Smooth muscle cell (in vitro differentiated cells): ENCODE data around the gene TMEM145. TPM values are rescaled to one million over a fixed set of nuclear protein-coding genes. Genes with fewer than 3 reads are reported as not detected.

ENCODE experiments used
- DNase-seq: peaks from one replicate; lab custom pipeline; 2025; ENCODE audit not compliant: unreplicated experiment; lab: John Stamatoyannopoulos, UW
- H2AFZ ChIP-seq: fragments of 200-600 bp; sonication (generic); 2 replicates; pipeline ENCODE4 v1.6.0; 2016; ENCODE audit warnings: antibody characterized with exemption, low read depth, mild to moderate bottlenecking
- H3F3A ChIP-seq: fragments of 200-600 bp; sonication (generic); 2 replicates; pipeline ENCODE4 v1.6.0; 2017; ENCODE audit warnings: antibody characterized with exemption, low read depth
- H3K27ac ChIP-seq: fragments of 200-600 bp; sonication (generic); 2 replicates; pipeline ENCODE4 v1.5.1; 2016; ENCODE audit warnings: low read depth, mild to moderate bottlenecking
- H3K27me3 ChIP-seq: fragments of 200-600 bp; sonication (generic); 2 replicates; pipeline ENCODE4 v1.6.1; 2016; ENCODE audit warnings: low read depth, mild to moderate bottlenecking
- H3K36me3 ChIP-seq: fragments of 200-600 bp; sonication (generic); 2 replicates; pipeline ENCODE4 v1.5.1; 2016; ENCODE audit warnings: low read depth
- H3K4me1 ChIP-seq: fragments of 200-600 bp; sonication (generic); 2 replicates; pipeline ENCODE4 v1.5.1; 2016; ENCODE audit warnings: low read depth
- H3K4me2 ChIP-seq: fragments of 200-600 bp; sonication (generic); 2 replicates; pipeline ENCODE4 v1.6.0; 2016; ENCODE audit warnings: mild to moderate bottlenecking
- H3K4me3 ChIP-seq: fragments of 200-600 bp; sonication (generic); 2 replicates; pipeline ENCODE4 v1.5.1; 2016; ENCODE audit warnings: mild to moderate bottlenecking
- H3K79me2 ChIP-seq: fragments of 200-600 bp; sonication (generic); 2 replicates; pipeline ENCODE4 v1.6.0; 2016; ENCODE audit warnings: low read depth, mild to moderate bottlenecking
- H3K9ac ChIP-seq: fragments of 200-600 bp; sonication (generic); 2 replicates; pipeline ENCODE4 v1.6.0; 2016; ENCODE audit warnings: low read depth
- H3K9me3 ChIP-seq: fragments of 200-600 bp; sonication (generic); replicated peaks from 2 replicates; pipeline ENCODE4 v1.5.1; 2016; ENCODE audit warnings: low read depth
- H4K20me1 ChIP-seq: fragments of 200-600 bp; sonication (generic); 2 replicates; pipeline ENCODE4 v1.6.0; 2016; ENCODE audit warnings: low read depth
- CTCF ChIP-seq: fragments of 200-600 bp; sonication (generic); IDR thresholded peaks from 2 replicates; pipeline ENCODE4 v1.5.1; 2017; ENCODE audit warnings: borderline replicate concordance, mild to moderate bottlenecking, antibody characterized with exemption; ENCODE audit not compliant: insufficient read depth, poor library complexity, severe bottlenecking
- WGBS: methylation state at CpG from one replicate; pipeline ENCODE4 v1.1.7; 2016; ENCODE audit warnings: low lambda C conversion rate; 5-methylcytosine and 5-hydroxymethylcytosine counted together
- microRNA-seq: library from miRNA; unstranded; fragments of <30 nt; microRNA quantifications from one replicate; pipeline ENCODE4, GENCODE V29; 2016; ENCODE audit warnings: borderline number of aligned reads
- polyA plus RNA-seq: library from polyadenylated mRNA; unstranded; fragments of >200 nt; fragmentation: Nextera tagmentation; extraction: Ambion mirVana; gene quantifications from 2 replicates; pipeline ENCODE4 v1.2.1, GENCODE V29; 2016
- small RNA-seq: library from RNA; depleted of rRNA; stranded (forward); fragments of <200 nt; gene quantifications from one replicate; pipeline ENCODE3, GENCODE V24; 2014
- total RNA-seq: library from RNA; depleted of rRNA; stranded (reverse); fragments of >200 nt; gene quantifications from 2 replicates; pipeline ENCODE4 v1.2.3, GENCODE V29; 2014

TMEM145 gene
- total and polyA plus RNA-seq, 2 experiments from 2014 or later, result 0.11 TPM; not detected in 1

GRCh38 chr19:42370068-42370520, 57.0 kb downstream of the TMEM145 start:
- Histone ChIP-seq H4K20me1 (no peaks in the 10 kb centered on the region), H3K9ac (no peak overlapping the region), H3K4me2 (no peak overlapping the region), H3K27ac (no peak overlapping the region), H3K36me3 (no peaks in the 10 kb centered on the region), H3K4me1 (no peaks in the 10 kb centered on the region), H3F3A (no peaks in the 10 kb centered on the region), H3K79me2 (no peaks in the 10 kb centered on the region), H3K4me3 (no peak overlapping the region), H2AFZ (no peak overlapping the region), H3K27me3 (no peaks in the 10 kb centered on the region), H3K9me3 (no peaks in the 10 kb centered on the region)
- no peak for DNase-seq
- 77% methylated on average over 7 of the region's 9 CpGs for WGBS
- TF ChIP-seq CTCF, result no peak

GRCh38 chr19:42370626-42371175, 57.6 kb downstream of the TMEM145 start:
- Histone ChIP-seq H4K20me1 (no peaks in the 10 kb centered on the region), H3K36me3 (no peaks in the 10 kb centered on the region), H3K4me1 (no peaks in the 10 kb centered on the region), H3K27me3 (no peaks in the 10 kb centered on the region), H3K9ac (no peak overlapping the region), H3K79me2 (no peaks in the 10 kb centered on the region), H3K4me2 (no peak overlapping the region), H3K4me3 (no peak overlapping the region), H2AFZ (no peak overlapping the region), H3K9me3 (no peaks in the 10 kb centered on the region), H3F3A (no peaks in the 10 kb centered on the region), H3K27ac (no peak overlapping the region)
- no peak for DNase-seq
- 95% methylated on average over 10 of the region's 12 CpGs for WGBS
- no peak for TF ChIP-seq CTCF

Small RNA genes within 50 kb of the gene (microRNA-seq; reads per million reads assigned to microRNA genes)
- gene MIR8077, result not detected

Small RNA genes within 50 kb of the gene (small RNA-seq; reads per million reads assigned to genes)
- gene MIR8077, result not detected

Other genes with a start within 250 kb of the TMEM145 start
- 0.58 and 2.0 TPM in 2 replicates for gene GRIK5, start 243.1 kb upstream of the TMEM145 start, total RNA-seq
- gene GRIK5, start 243.1 kb upstream of the TMEM145 start, polyA plus RNA-seq, result 0.67 and 1.9 TPM in 2 replicates
- gene ZNF574, start 237.1 kb upstream of the TMEM145 start, total RNA-seq, result 8.9 and 13.6 TPM in 2 replicates
- gene ZNF574, start 237.1 kb upstream of the TMEM145 start, polyA plus RNA-seq, result 20.5 and 22.9 TPM in 2 replicates
- 0.58 and 0.99 TPM in 2 replicates for gene POU2F2, start 180.9 kb upstream of the TMEM145 start, total RNA-seq
- gene POU2F2, start 180.9 kb upstream of the TMEM145 start, polyA plus RNA-seq, result 6.3 and 8.6 TPM in 2 replicates
- gene DEDD2, start 95.6 kb upstream of the TMEM145 start, total RNA-seq, result 12.6 and 35.4 TPM in 2 replicates
- 22.4 and 23.4 TPM in 2 replicates for gene DEDD2, start 95.6 kb upstream of the TMEM145 start, polyA plus RNA-seq
- 5.0 and 5.9 TPM in 2 replicates for gene ZNF526, start 93.0 kb upstream of the TMEM145 start, total RNA-seq
- gene ZNF526, start 93.0 kb upstream of the TMEM145 start, polyA plus RNA-seq, result 12.0 and 12.1 TPM in 2 replicates
- gene GSK3A, start 70.7 kb upstream of the TMEM145 start, total RNA-seq, result 26.0 and 27.4 TPM in 2 replicates
- 34.6 and 39.0 TPM in 2 replicates for gene GSK3A, start 70.7 kb upstream of the TMEM145 start, polyA plus RNA-seq
- 20.5 and 43.9 TPM in 2 replicates for gene ERF, start 58.2 kb upstream of the TMEM145 start, total RNA-seq
- gene ERF, start 58.2 kb upstream of the TMEM145 start, polyA plus RNA-seq, result 14.2 and 14.9 TPM in 2 replicates
- 12.6 and 13.6 TPM in 2 replicates for gene CIC, start 44.1 kb upstream of the TMEM145 start, total RNA-seq
- gene CIC, start 44.1 kb upstream of the TMEM145 start, polyA plus RNA-seq, result 18.4 and 19.5 TPM in 2 replicates
- 0.45 and 1.3 TPM in 2 replicates for gene PRR19, start 11.2 kb upstream of the TMEM145 start, total RNA-seq
- 0.73 and 1.0 TPM in 2 replicates for gene PRR19, start 11.2 kb upstream of the TMEM145 start, polyA plus RNA-seq
- gene PAFAH1B3, start 10.7 kb upstream of the TMEM145 start, total RNA-seq, result 44.6 and 44.7 TPM in 2 replicates
- 71.0 and 75.7 TPM in 2 replicates for gene PAFAH1B3, start 10.7 kb upstream of the TMEM145 start, polyA plus RNA-seq
- gene MEGF8, start 12.3 kb downstream of the TMEM145 start, total RNA-seq, result 13.4 and 16.4 TPM in 2 replicates
- gene MEGF8, start 12.3 kb downstream of the TMEM145 start, polyA plus RNA-seq, result 8.2 and 11.0 TPM in 2 replicates
- 24.1 and 31.3 TPM in 2 replicates for gene CNFN, start 77.0 kb downstream of the TMEM145 start, total RNA-seq
- gene CNFN, start 77.0 kb downstream of the TMEM145 start, polyA plus RNA-seq, result 23.7 and 44.9 TPM in 2 replicates
- gene LIPE, start 114.1 kb downstream of the TMEM145 start, total RNA-seq, result 4.0 and 9.2 TPM in 2 replicates
- gene LIPE, start 114.1 kb downstream of the TMEM145 start, polyA plus RNA-seq, result 4.1 and 8.4 TPM in 2 replicates
- not detected in 2 replicates for gene CXCL17, start 129.6 kb downstream of the TMEM145 start, total RNA-seq
- gene CXCL17, start 129.6 kb downstream of the TMEM145 start, polyA plus RNA-seq, result not detected in 2 replicates
- gene CEACAM1, start 215.2 kb downstream of the TMEM145 start, total RNA-seq, result 0.36 and 4.5 TPM in 2 replicates
- 0.31 and 1.2 TPM in 2 replicates for gene CEACAM1, start 215.2 kb downstream of the TMEM145 start, polyA plus RNA-seq